ENCODE results near the gene TUBB. TPM values are rescaled to one million over a fixed set of nuclear protein-coding genes. Genes with fewer than 3 reads are reported as not detected.

Gene TUBB
- polyA plus RNA-seq, 1 of the 3 experiments (the other 2 are of a cell fraction), result 1,037 TPM

GRCh38 chr6:30719791-30720737 lies at the start of gene TUBB (continued):
- TF ChIP-seq CHD2 (IDR thresholded peaks at IDR 0.05; ENCODE audit: low read length, partially characterized antibody), result peak; percentile 69
- peak; percentile 78; the same call in 1 of the 2 replicates for TF ChIP-seq USF1 (IDR thresholded peaks at IDR 0.05; ENCODE audit: borderline replicate concordance, low read depth)
- no peak for TF ChIP-seq FOXM1 (IDR thresholded peaks at IDR 0.05; ENCODE audit: low read depth)
- 0 out of 2 replicates have a peak, but pooled peaks have one; percentile 2 for TF ChIP-seq PBX3 (IDR thresholded peaks at IDR 0.05)
- peak; percentile 82; the same call in 1 of the 2 replicates for TF ChIP-seq REST (IDR thresholded peaks at IDR 0.05; ENCODE audit: low read depth, low read length)
- peak; percentile 87 for TF ChIP-seq SIN3A (IDR thresholded peaks at IDR 0.05; ENCODE audit: borderline replicate concordance, low read depth, low read length)

- peak; percentile 41 for DNase-seq
- H3K27me3 ChIP-seq (ENCODE audit: insufficient read depth), result no peaks in the 10 kb centered on the region
- CTCF ChIA-PET, result interaction anchor here (1.1 to 29.8 kb wide), 5 partner anchors 11 to 73 kb away, joined by 3 to 838 read pairs (median 3); partner anchors contain the start of genes FLOT1, MDC1 and TUBB
- H4K20me1 ChIP-seq (ENCODE audit: insufficient read depth), result no peaks in the 10 kb centered on the region
- H3K9ac ChIP-seq, result peak overlapping the region; percentile 84; the same call in 1 of the 2 replicates
- peak overlapping the region; percentile 80 for H3K4me2 ChIP-seq
- no peak for TF ChIP-seq RCOR1 (IDR thresholded peaks at IDR 0.05; ENCODE audit: low read length)
- peak; percentile 35 for TF ChIP-seq CTCF (IDR thresholded peaks at IDR 0.05)
- H3F3A ChIP-seq (replicated peaks; ENCODE audit: insufficient read depth), result peaks cover 21% of the 10 kb centered on the region
- no peaks in the 10 kb centered on the region for H3K9me3 ChIP-seq
- H3K9me2 ChIP-seq, result no peaks in the 10 kb centered on the region
- peaks cover 33 to 37% of the 10 kb centered on the region in 2 experiments for H3K36me3 ChIP-seq (replicated peaks in 1 of 2; ENCODE audit: control insufficient read depth in 1 of 2, insufficient read depth in 2 of 2, low read length in 1 of 2)
- WGBS (ENCODE audit: low lambda C conversion rate), result 87% methylated on average over 27 of the region's 27 CpGs
- peaks cover 0 to 5% of the 10 kb centered on the region in 2 experiments; a peak in 3 of 4 replicates for H3K4me1 ChIP-seq (ENCODE audit: control insufficient read depth in 1 of 2, insufficient read depth in 2 of 2, low read depth in 1 of 2, low read length in 1 of 2)
- no peak overlapping the region for H3K27ac ChIP-seq (ENCODE audit: low read depth in 2 of 2, low read length in 1 of 2)
- no peak overlapping the region for H3K4me3 ChIP-seq (ENCODE audit: low read depth in 2 of 2, low read length in 1 of 2)
- H2AFZ ChIP-seq (ENCODE audit: low read depth), result no peak overlapping the region
- peaks cover 36% of the 10 kb centered on the region for H3K79me2 ChIP-seq (ENCODE audit: insufficient read depth)
- POLR2A ChIA-PET, result no interaction called here
These were observed 49.2 kb upstream of the TUBB start for GRCh38 chr6:30670760-30671527.
